ENCODE measurements around the gene TMEM238L. TPM values are rescaled to one million over a fixed set of nuclear protein-coding genes. Genes with fewer than 3 reads are reported as not detected.

TMEM238L gene
- total RNA-seq, 1 donor from 2014 or later, result not detected

DNA sequence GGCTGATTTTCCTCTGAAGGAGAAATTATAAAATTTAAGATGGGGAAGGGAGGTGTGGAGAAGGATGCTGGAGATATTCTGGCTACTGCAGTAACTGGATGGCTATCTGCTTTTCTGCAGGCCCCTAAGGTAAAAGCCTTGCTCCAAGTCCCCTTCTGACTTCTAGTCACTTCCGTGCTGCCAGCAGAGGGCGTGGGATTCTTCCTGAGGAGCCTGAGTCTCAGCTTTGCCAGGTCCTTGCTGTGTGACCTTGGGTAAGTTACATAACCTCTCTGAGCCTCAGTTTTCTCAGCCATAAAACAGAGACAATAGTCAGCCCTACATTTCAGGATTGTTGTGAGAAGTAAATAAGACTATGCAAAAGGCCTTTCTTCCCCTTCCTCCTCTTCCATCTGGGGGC lies 49.8 kb downstream of the TMEM238L start:
- peak overlapping the region; percentile 68 for H3K4me2 ChIP-seq
- H3K27me3 ChIP-seq, result no peaks in the 10 kb centered on the region
- no peak overlapping the region for H3K9ac ChIP-seq
- H3K27ac ChIP-seq, result no peak overlapping the region
- Mint-ChIP-seq H3K36me3 (no peaks in the 10 kb centered on the region), H3K27me3 (ENCODE audit: insufficient read depth, low read depth) (peaks cover 8% of the 10 kb centered on the region), H3K4me1 (peaks cover 60% of the 10 kb centered on the region), H3K27ac (no peak overlapping the region), H3K4me3 (no peak overlapping the region), H3K9me3 (no peaks in the 10 kb centered on the region)
- H3K79me2 ChIP-seq (ENCODE audit: low read depth), result no peaks in the 10 kb centered on the region
- H3K4me1 ChIP-seq, result peaks cover 29% of the 10 kb centered on the region
- no peaks in the 10 kb centered on the region for H3K9me3 ChIP-seq (ENCODE audit: low read depth)
- H2AFZ ChIP-seq (replicated peaks), result no peak overlapping the region
- H3K36me3 ChIP-seq, result no peaks in the 10 kb centered on the region
- H4K20me1 ChIP-seq (ENCODE audit: low read depth), result no peaks in the 10 kb centered on the region
- H3K4me3 ChIP-seq, result no peak overlapping the region
- peak; percentile 76 for DNase-seq (ENCODE audit: low spot score)
- no peak for TF ChIP-seq EZH2phosphoT487 (IDR thresholded peaks at IDR 0.05)
- TF ChIP-seq, protein P1, sequence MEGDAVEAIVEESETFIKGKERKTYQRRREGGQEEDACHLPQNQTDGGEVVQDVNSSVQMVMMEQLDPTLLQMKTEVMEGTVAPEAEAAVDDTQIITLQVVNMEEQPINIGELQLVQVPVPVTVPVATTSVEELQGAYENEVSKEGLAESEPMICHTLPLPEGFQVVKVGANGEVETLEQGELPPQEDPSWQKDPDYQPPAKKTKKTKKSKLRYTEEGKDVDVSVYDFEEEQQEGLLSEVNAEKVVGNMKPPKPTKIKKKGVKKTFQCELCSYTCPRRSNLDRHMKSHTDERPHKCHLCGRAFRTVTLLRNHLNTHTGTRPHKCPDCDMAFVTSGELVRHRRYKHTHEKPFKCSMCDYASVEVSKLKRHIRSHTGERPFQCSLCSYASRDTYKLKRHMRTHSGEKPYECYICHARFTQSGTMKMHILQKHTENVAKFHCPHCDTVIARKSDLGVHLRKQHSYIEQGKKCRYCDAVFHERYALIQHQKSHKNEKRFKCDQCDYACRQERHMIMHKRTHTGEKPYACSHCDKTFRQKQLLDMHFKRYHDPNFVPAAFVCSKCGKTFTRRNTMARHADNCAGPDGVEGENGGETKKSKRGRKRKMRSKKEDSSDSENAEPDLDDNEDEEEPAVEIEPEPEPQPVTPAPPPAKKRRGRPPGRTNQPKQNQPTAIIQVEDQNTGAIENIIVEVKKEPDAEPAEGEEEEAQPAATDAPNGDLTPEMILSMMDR (IDR thresholded peaks at IDR 0.05), result peak; percentile 63
- no peak for TF ChIP-seq EZH2 (IDR thresholded peaks at IDR 0.05)
- peaks cover 20% of the 10 kb centered on the region for H3F3A ChIP-seq (ENCODE audit: low read depth)

DNA sequence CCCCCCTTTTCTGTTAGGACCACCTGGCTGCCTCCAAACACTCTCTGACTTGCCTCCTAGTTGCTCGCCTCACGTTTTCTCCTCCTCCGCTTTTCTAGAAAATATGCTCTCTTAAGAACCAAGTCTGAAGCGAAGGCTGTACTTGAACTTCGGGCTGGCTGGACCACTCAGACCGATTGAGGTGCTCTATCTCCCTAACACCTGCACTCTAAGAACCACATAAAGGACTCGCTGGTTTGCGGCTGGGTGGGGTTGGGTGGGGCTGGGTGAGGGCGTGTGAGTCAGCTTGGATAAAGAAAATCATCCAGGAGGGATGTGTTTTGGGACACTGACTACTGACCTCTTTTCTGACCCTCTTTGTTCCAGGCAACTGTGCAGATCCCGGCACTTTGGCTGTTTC lies 51.2 kb downstream of the TMEM238L start:
- no peak for DNase-seq (ENCODE audit: low spot score)
- Mint-ChIP-seq H3K4me3 (no peak overlapping the region), H3K27ac (no peak overlapping the region), H3K27me3 (ENCODE audit: insufficient read depth, low read depth) (peaks cover 8% of the 10 kb centered on the region), H3K36me3 (no peaks in the 10 kb centered on the region), H3K4me1 (peaks cover 62% of the 10 kb centered on the region), H3K9me3 (no peaks in the 10 kb centered on the region)
- Histone ChIP-seq H3K4me1 (peaks cover 35% of the 10 kb centered on the region), H3K9ac (no peak overlapping the region), H3K9me3 (ENCODE audit: low read depth) (no peaks in the 10 kb centered on the region), H3K4me3 (no peak overlapping the region), H3K36me3 (no peaks in the 10 kb centered on the region), H3K27me3 (no peaks in the 10 kb centered on the region), H2AFZ (replicated peaks) (no peak overlapping the region), H3K4me2 (no peak overlapping the region), H3K79me2 (ENCODE audit: low read depth) (no peaks in the 10 kb centered on the region), H3F3A (ENCODE audit: low read depth) (peaks cover 31% of the 10 kb centered on the region), H4K20me1 (ENCODE audit: low read depth) (no peaks in the 10 kb centered on the region), H3K27ac (no peak overlapping the region)
- TF ChIP-seq EZH2phosphoT487 (IDR thresholded peaks at IDR 0.05) (no peak), EZH2 (IDR thresholded peaks at IDR 0.05) (no peak)
- TF ChIP-seq, protein P1 (IDR thresholded peaks at IDR 0.05), result no peak

DNA sequence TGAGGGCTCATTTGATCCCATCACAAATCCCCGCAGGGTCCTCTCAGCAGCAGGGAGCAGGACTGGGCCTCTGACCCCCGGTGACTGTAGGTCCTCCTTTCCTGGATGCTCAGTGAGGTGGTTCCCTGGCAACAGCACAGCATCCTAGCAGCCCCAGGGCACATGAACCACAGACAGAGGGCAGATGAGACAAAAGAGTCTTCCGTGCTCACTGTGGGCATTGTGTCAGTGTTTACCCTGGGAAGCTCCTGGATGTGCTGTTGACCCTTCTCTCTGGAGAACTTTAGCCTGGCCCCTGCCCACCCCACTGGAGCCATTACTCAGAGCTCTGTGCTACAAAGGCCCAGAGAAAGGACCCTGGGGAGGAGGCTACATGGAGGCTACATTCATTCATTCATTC lies 52.3 kb downstream of the TMEM238L start:
- no peaks in the 10 kb centered on the region for H3K9me3 Mint-ChIP-seq
- no peaks in the 10 kb centered on the region for H4K20me1 ChIP-seq (ENCODE audit: low read depth)
- H3K27ac ChIP-seq, result no peak overlapping the region
- H3K4me1 Mint-ChIP-seq, result peaks cover 56% of the 10 kb centered on the region
- H3K4me3 ChIP-seq, result no peak overlapping the region
- H3K36me3 ChIP-seq, result no peaks in the 10 kb centered on the region
- no peaks in the 10 kb centered on the region for H3K36me3 Mint-ChIP-seq
- no peak overlapping the region for H3K4me2 ChIP-seq
- no peak for DNase-seq (ENCODE audit: low spot score)
- peak overlapping the region; percentile 68 for H3K27ac Mint-ChIP-seq
- TF ChIP-seq EZH2 (IDR thresholded peaks at IDR 0.05) (no peak), EZH2phosphoT487 (IDR thresholded peaks at IDR 0.05) (no peak)
- TF ChIP-seq, protein P1 (IDR thresholded peaks at IDR 0.05), result no peak
- no peaks in the 10 kb centered on the region for H3K9me3 ChIP-seq (ENCODE audit: low read depth)
- no peak overlapping the region for H3K4me3 Mint-ChIP-seq
- H3K79me2 ChIP-seq (ENCODE audit: low read depth), result no peaks in the 10 kb centered on the region
- H3K9ac ChIP-seq, result no peak overlapping the region
- H3K27me3 Mint-ChIP-seq (ENCODE audit: insufficient read depth, low read depth), result peaks cover 7% of the 10 kb centered on the region
- peaks cover 31% of the 10 kb centered on the region for H3F3A ChIP-seq (ENCODE audit: low read depth)
- H2AFZ ChIP-seq (replicated peaks), result no peak overlapping the region
- no peaks in the 10 kb centered on the region for H3K27me3 ChIP-seq
- H3K4me1 ChIP-seq, result peaks cover 33% of the 10 kb centered on the region

All from neural progenitor cell (in vitro differentiated cells).